Activated CD4-positive, alpha-beta T cell treated with anti-CD3 and anti-CD28 coated beads, Interleukin-2, amount 50 U/mL, for 4 hours (primary cell): ENCODE data around the gene CDH4.
"Not testable (repeated sequence)": the region's sequence is repeated elsewhere in the genome, so short reads cannot be mapped to it uniquely, and the experiment has no call there.

Experiments
- DNase-seq, 2 experiments: peaks; one replicate each; pipeline ENCODE4 v3.0.0-alpha.2; 2020

Gene CDH4

GRCh38 chr20:61477451-61477861 is 225.4 kb downstream of the CDH4 start:
- no peak for DNase-seq

GRCh38 chr20:61478094-61478493 is 226.0 kb downstream of the CDH4 start:
- no peak for DNase-seq

GRCh38 chr20:61478611-61479305 is 226.7 kb downstream of the CDH4 start:
- DNase-seq: no peak

- not testable (repeated sequence) for DNase-seq
Measured at GRCh38 chr20:61479433-61479832, 227.4 kb downstream of the CDH4 start.

- no peak for DNase-seq
Measured at GRCh38 chr20:61480158-61480825, 228.2 kb downstream of the CDH4 start.

- DNase-seq: no peak
Measured at GRCh38 chr20:61482056-61482887, 230.2 kb downstream of the CDH4 start.

GRCh38 chr20:61482901-61483300 is 230.8 kb downstream of the CDH4 start:
- no peak for DNase-seq

- no peak for DNase-seq
Measured at GRCh38 chr20:61483336-61484067, 231.4 kb downstream of the CDH4 start.

GRCh38 chr20:61486198-61486597 is 234.1 kb downstream of the CDH4 start:
- DNase-seq: no peak

GRCh38 chr20:61487346-61487996 is 235.4 kb downstream of the CDH4 start:
- no peak for DNase-seq

GRCh38 chr20:61487997-61488371 is 235.9 kb downstream of the CDH4 start:
- no peak for DNase-seq

GRCh38 chr20:61490721-61491120 is 238.7 kb downstream of the CDH4 start:
- DNase-seq: no peak

GRCh38 chr20:61492065-61492464 is 240.0 kb downstream of the CDH4 start:
- DNase-seq: no peak

- no peak for DNase-seq
Measured at GRCh38 chr20:61493798-61494305, 241.8 kb downstream of the CDH4 start.

- DNase-seq: no peak
Measured at GRCh38 chr20:61494763-61495575, 242.9 kb downstream of the CDH4 start.

GRCh38 chr20:61497029-61497627 is 245.1 kb downstream of the CDH4 start:
- DNase-seq: no peak

GRCh38 chr20:61499859-61500554 is 247.9 kb downstream of the CDH4 start:
- DNase-seq: no peak

- no peak for DNase-seq
Measured at GRCh38 chr20:61500791-61501321, 248.8 kb downstream of the CDH4 start.

GRCh38 chr20:61502433-61502832 is 250.4 kb downstream of the CDH4 start:
- no peak for DNase-seq

GRCh38 chr20:61503106-61503505 is 251.0 kb downstream of the CDH4 start:
- DNase-seq: no peak
